Coronary artery (tissue), 2 donors: ENCODE data around the gene ISOC1.

Experiments
- DNase-seq: peaks from one replicate; pipeline ENCODE4 v3.0.0-alpha.2; 2017; ENCODE audit warnings: low spot score
- H3K27ac ChIP-seq, 2 donors: fragments of 200-600 bp; sonication (generic); one replicate each; pipeline ENCODE4 v1.5.1; 2016 to 2019
- H3K4me3 ChIP-seq: fragments of 200-600 bp; sonication (generic); 2 replicates; pipeline ENCODE4 v1.5.1; 2016; ENCODE audit warnings: mild to moderate bottlenecking, moderate library complexity
- CTCF ChIP-seq: fragments of 200-600 bp; sonication (generic); IDR thresholded peaks from one replicate; pipeline ENCODE4 v1.5.1; 2019; ENCODE audit warnings: antibody characterized with exemption

Gene ISOC1

DNA sequence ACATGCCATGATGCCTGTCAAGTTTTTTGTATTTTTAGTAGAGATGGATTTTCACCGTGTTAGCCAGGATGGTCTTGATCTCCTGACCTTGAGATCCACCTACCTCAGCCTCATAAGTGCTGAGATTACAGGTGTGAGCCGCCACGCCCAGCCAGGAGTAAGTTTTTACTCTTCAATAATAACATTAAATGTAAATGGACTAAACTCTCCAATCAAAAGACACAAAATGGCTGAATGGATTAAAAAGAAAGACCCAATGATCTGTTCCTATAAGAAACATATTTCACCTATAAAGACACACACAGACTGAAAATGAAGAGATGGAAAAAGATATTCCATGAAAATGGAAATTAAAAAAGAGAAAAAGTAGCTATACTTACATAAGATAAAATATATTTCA lies 37.2 kb upstream of the ISOC1 start:
- no peak overlapping the region for H3K4me3 ChIP-seq
- H3K27ac ChIP-seq, result no peak overlapping the region
- no peak for DNase-seq
- no peak for TF ChIP-seq CTCF

GRCh38 chr5:129061849-129062248 lies 32.7 kb upstream of the ISOC1 start:
- Histone ChIP-seq H3K27ac (no peak overlapping the region), H3K4me3 (no peak overlapping the region)
- TF ChIP-seq CTCF, result no peak
- no peak for DNase-seq

- Histone ChIP-seq H3K27ac (no peak overlapping the region), H3K4me3 (no peak overlapping the region)
- TF ChIP-seq CTCF, result no peak
- no peak for DNase-seq
Observed at GRCh38 chr5:129063483-129064113, 31.0 kb upstream of the ISOC1 start.

DNA sequence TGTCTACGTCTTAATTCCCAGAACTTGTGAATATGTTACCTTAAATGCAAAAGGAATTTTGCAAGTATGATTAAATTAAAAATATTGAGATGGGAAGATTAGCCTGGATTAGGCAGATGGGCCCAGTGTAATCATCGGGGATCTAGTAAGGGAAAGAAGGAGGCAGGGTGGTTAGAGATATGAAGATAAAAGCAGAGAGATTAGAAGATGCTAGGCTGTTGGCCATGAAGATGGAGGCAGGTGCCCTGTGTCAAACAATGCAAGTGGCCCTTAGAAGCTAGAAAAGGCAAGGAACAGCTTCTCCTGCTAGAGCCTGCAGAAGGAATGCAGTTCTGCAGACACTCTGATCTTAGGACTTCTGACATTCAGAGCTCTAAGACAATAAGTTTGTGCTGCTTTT lies 28.8 kb upstream of the ISOC1 start:
- DNase-seq, result no peak
- no peak for TF ChIP-seq CTCF
- Histone ChIP-seq H3K4me3 (no peak overlapping the region), H3K27ac (no peak overlapping the region)

DNA sequence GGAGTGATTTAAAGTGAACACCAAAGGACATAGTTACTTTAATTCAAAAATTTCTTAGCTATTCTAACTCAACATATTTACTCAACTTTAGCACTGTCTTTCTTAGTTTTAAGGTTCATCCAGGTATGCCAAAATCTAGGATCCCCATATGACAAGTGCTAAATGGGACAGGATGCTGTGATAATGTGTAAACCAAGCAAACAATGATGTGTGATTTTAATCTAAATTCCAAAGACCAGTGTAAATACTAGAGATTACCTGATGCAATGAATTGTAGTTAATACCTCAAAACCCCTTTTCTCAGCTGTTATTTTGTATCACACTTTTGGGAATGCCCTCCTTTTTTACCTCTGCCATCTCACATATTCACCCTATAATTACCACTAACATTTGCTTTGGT lies 26.8 kb upstream of the ISOC1 start:
- no peak for DNase-seq
- Histone ChIP-seq H3K27ac (no peak overlapping the region), H3K4me3 (no peak overlapping the region)
- no peak for TF ChIP-seq CTCF

GRCh38 chr5:129069292-129069691 lies 25.3 kb upstream of the ISOC1 start:
- Histone ChIP-seq H3K27ac (no peak overlapping the region), H3K4me3 (no peak overlapping the region)
- no peak for TF ChIP-seq CTCF
- DNase-seq, result no peak

GRCh38 chr5:129073111-129073510 lies 21.4 kb upstream of the ISOC1 start:
- Histone ChIP-seq H3K27ac (no peak overlapping the region), H3K4me3 (no peak overlapping the region)
- no peak for DNase-seq
- TF ChIP-seq CTCF, result no peak
